Neural progenitor cell (in vitro differentiated cells): ENCODE measurements around the gene BMP7. TPM values are rescaled to one million over a fixed set of nuclear protein-coding genes. Genes with fewer than 3 reads are reported as not detected.

ENCODE experiments used
- DNase-seq: peaks from one replicate; pipeline ENCODE4 v3.0.0-alpha.2; 2016; ENCODE audit warnings: low spot score
- H2AFZ ChIP-seq: fragments of 200-600 bp; sonication (generic); replicated peaks from 2 replicates; pipeline ENCODE4 v1.6.1; 2016; ENCODE audit warnings: antibody characterized with exemption
- H3F3A ChIP-seq: fragments of 200-600 bp; sonication (generic); 2 replicates; pipeline ENCODE4 v1.6.1; 2016; ENCODE audit warnings: antibody characterized with exemption, low read depth
- H3K27ac ChIP-seq: fragments of 200-600 bp; sonication (generic); 2 replicates; pipeline ENCODE4 v1.5.1; 2016; ENCODE audit warnings: mild to moderate bottlenecking
- H3K27me3 ChIP-seq: fragments of 200-600 bp; sonication (generic); 2 replicates; pipeline ENCODE4 v1.6.1; 2016; ENCODE audit warnings: mild to moderate bottlenecking, moderate library complexity
- H3K36me3 ChIP-seq: fragments of 200-600 bp; sonication (generic); 2 replicates; pipeline ENCODE4 v1.5.1; 2016
- H3K4me1 ChIP-seq: fragments of 200-600 bp; sonication (generic); 2 replicates; pipeline ENCODE4 v1.6.1; 2016; ENCODE audit warnings: mixed run types
- H3K4me2 ChIP-seq: fragments of 200-600 bp; sonication (generic); 2 replicates; pipeline ENCODE4 v1.6.1; 2016
- H3K4me3 ChIP-seq: fragments of 200-600 bp; sonication (generic); 2 replicates; pipeline ENCODE4 v1.5.1; 2016
- H3K79me2 ChIP-seq: fragments of 200-600 bp; sonication (generic); 2 replicates; pipeline ENCODE4 v1.6.1; 2016; ENCODE audit warnings: low read depth
- H3K9ac ChIP-seq: fragments of 200-600 bp; sonication (generic); 2 replicates; pipeline ENCODE4 v1.6.1; 2016
- H3K9me3 ChIP-seq: fragments of 200-600 bp; sonication (generic); 2 replicates; pipeline ENCODE4 v1.5.1; 2016; ENCODE audit warnings: low read depth
- H4K20me1 ChIP-seq: fragments of 200-600 bp; sonication (generic); 2 replicates; pipeline ENCODE4 v1.6.1; 2016; ENCODE audit warnings: low read depth
- H3K27ac Mint-ChIP-seq: 3 replicates; pipeline ENCODE4 v1.8.0; 2021; ENCODE audit warnings: mixed read lengths
- H3K27me3 Mint-ChIP-seq: 2 replicates; pipeline ENCODE4 v1.8.0; 2022; ENCODE audit warnings: low read depth, mild to moderate bottlenecking, inconsistent platforms, moderate library complexity, mixed read lengths; ENCODE audit not compliant: insufficient read depth
- H3K36me3 Mint-ChIP-seq: 3 replicates; pipeline ENCODE4 v1.8.0; 2021; ENCODE audit warnings: mixed read lengths
- H3K4me1 Mint-ChIP-seq: 3 replicates; pipeline ENCODE4 v1.8.0; 2021; ENCODE audit warnings: mixed read lengths
- H3K4me3 Mint-ChIP-seq: 3 replicates; pipeline ENCODE4 v1.8.0; 2021; ENCODE audit warnings: mild to moderate bottlenecking, moderate library complexity, mixed read lengths
- H3K9me3 Mint-ChIP-seq: 3 replicates; pipeline ENCODE4 v1.8.0; 2020; ENCODE audit warnings: mixed read lengths
- CTCF ChIP-seq: fragments of 200-600 bp; sonication (generic); IDR thresholded peaks from 2 replicates; pipeline ENCODE4 v1.5.1; 2017; ENCODE audit warnings: antibody characterized with exemption, mild to moderate bottlenecking
- EZH2 ChIP-seq: fragments of 200-600 bp; sonication (generic); IDR thresholded peaks from 2 replicates; pipeline ENCODE4 v1.6.1; 2017; ENCODE audit warnings: antibody characterized with exemption, mild to moderate bottlenecking, moderate library complexity
- EZH2phosphoT487 ChIP-seq: fragments of 200-600 bp; sonication (generic); IDR thresholded peaks from 2 replicates; pipeline ENCODE4 v1.6.1; 2017; ENCODE audit warnings: antibody characterized with exemption
- total RNA-seq: library from RNA; depleted of rRNA; stranded (reverse); fragments of >200 nt; gene quantifications from 2 replicates; pipeline ENCODE4 v1.2.3, GENCODE V29; 2015; ENCODE audit warnings: low replicate concordance

Gene BMP7
- total RNA-seq, 1 donor from 2014 or later = 11.2 TPM

DNA sequence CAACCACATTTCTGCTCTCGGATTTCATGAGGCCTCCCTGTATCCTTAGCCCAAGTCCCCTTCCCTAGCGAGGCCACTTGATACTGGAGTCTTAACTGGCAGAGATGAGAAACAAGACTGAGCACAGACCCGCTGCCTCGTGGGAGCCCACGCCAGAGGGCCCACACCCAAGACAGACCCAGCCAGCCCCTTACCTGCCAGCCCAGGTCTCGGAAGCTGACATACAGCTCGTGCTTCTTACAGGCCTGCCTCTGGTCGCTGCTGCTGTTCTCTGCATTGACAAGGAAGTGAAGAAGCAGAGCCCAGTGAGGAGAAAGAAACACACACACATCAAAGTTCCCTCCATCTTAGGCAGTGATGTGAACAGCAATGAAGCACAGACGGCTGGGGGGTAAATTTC, 91.7 kb downstream of the BMP7 start:
- H3K36me3 Mint-ChIP-seq = peaks cover 49% of the 10 kb centered on the region
- no peak overlapping the region for H3K4me3 Mint-ChIP-seq
- TF ChIP-seq EZH2phosphoT487 (no peak), EZH2 (no peak), CTCF (no peak)

GRCh38 chr20:57173986-57174385, 92.5 kb downstream of the BMP7 start:
- Mint-ChIP-seq H3K27ac (peak overlapping the region; percentile 31), H3K9me3 (no peaks in the 10 kb centered on the region), H3K27me3 (peaks cover 4% of the 10 kb centered on the region), H3K36me3 (peaks cover 54% of the 10 kb centered on the region), H3K4me1 (peaks cover 14% of the 10 kb centered on the region), H3K4me3 (no peak overlapping the region)
- H2AFZ ChIP-seq = no peak overlapping the region
- no peaks in the 10 kb centered on the region for H3K4me1 ChIP-seq
- DNase-seq = no peak
- no peaks in the 10 kb centered on the region for H3K9me3 ChIP-seq
- peaks cover 2% of the 10 kb centered on the region for H3F3A ChIP-seq
- TF ChIP-seq EZH2 = no peak
- TF ChIP-seq EZH2phosphoT487 = no peak
- TF ChIP-seq CTCF = no peak
- H3K27ac ChIP-seq = no peak overlapping the region
- H3K9ac ChIP-seq = no peak overlapping the region
- H3K36me3 ChIP-seq = no peaks in the 10 kb centered on the region
- H3K4me2 ChIP-seq = no peak overlapping the region
- no peak overlapping the region for H3K4me3 ChIP-seq
- no peaks in the 10 kb centered on the region for H4K20me1 ChIP-seq
- no peaks in the 10 kb centered on the region for H3K79me2 ChIP-seq
- H3K27me3 ChIP-seq = no peaks in the 10 kb centered on the region

More for the DNA sequence above, 91.7 kb downstream of the BMP7 start:
- H3K9me3 ChIP-seq = no peaks in the 10 kb centered on the region
- Mint-ChIP-seq H3K9me3 (no peaks in the 10 kb centered on the region), H3K27me3 (peaks cover 4% of the 10 kb centered on the region), H3K4me1 (peaks cover 13% of the 10 kb centered on the region), H3K27ac (peak overlapping the region; percentile 58)
- H2AFZ ChIP-seq = no peak overlapping the region
- no peak overlapping the region for H3K27ac ChIP-seq
- H3K27me3 ChIP-seq = no peaks in the 10 kb centered on the region
- no peak overlapping the region for H3K4me3 ChIP-seq
- no peaks in the 10 kb centered on the region for H3K36me3 ChIP-seq
- H3K4me1 ChIP-seq = no peaks in the 10 kb centered on the region
- no peak overlapping the region for H3K4me2 ChIP-seq
- no peaks in the 10 kb centered on the region for H3K79me2 ChIP-seq
- H4K20me1 ChIP-seq = no peaks in the 10 kb centered on the region
- no peaks in the 10 kb centered on the region for H3F3A ChIP-seq
- no peak for DNase-seq
- no peak overlapping the region for H3K9ac ChIP-seq

GRCh38 chr20:57173041-57173440, 93.4 kb downstream of the BMP7 start:
- TF ChIP-seq EZH2 = no peak
- no peak for TF ChIP-seq CTCF
- Histone ChIP-seq H2AFZ (no peak overlapping the region), H3K9me3 (no peaks in the 10 kb centered on the region), H3K4me3 (no peak overlapping the region), H3K27me3 (no peaks in the 10 kb centered on the region), H3K4me1 (peaks cover 7% of the 10 kb centered on the region), H3K79me2 (no peaks in the 10 kb centered on the region), H3K9ac (no peak overlapping the region), H3K27ac (no peak overlapping the region), H3K4me2 (no peak overlapping the region), H4K20me1 (no peaks in the 10 kb centered on the region), H3K36me3 (no peaks in the 10 kb centered on the region), H3F3A (peaks cover 5% of the 10 kb centered on the region)
- Mint-ChIP-seq H3K4me3 (no peak overlapping the region), H3K9me3 (no peaks in the 10 kb centered on the region), H3K36me3 (peaks cover 61% of the 10 kb centered on the region), H3K4me1 (peaks cover 16% of the 10 kb centered on the region), H3K27me3 (peaks cover 4% of the 10 kb centered on the region), H3K27ac (no peak overlapping the region)
- no peak for DNase-seq
